Measurements from ENCODE around the gene CLVS2. TPM values are rescaled to one million over a fixed set of nuclear protein-coding genes. Genes with fewer than 3 reads are reported as not detected.

CLVS2 gene
- total RNA-seq, 1 donor from 2014 or later: not detected

- H3K4me3 ChIP-seq (ENCODE audit: low read depth, low read length): no peak overlapping the region
- TF ChIP-seq CTCF (conservative IDR thresholded peaks at IDR 0.05; ENCODE audit: low read depth, low read length): no peak
- no peak for DNase-seq (ENCODE audit: low read depth)
Measured at GRCh38 chr6:123116370-123116769, 120.3 kb downstream of the CLVS2 start.

GRCh38 chr6:123117145-123117908 lies 121.3 kb downstream of the CLVS2 start:
- no peak for DNase-seq (ENCODE audit: low read depth)
- no peak for TF ChIP-seq CTCF (conservative IDR thresholded peaks at IDR 0.05; ENCODE audit: low read depth, low read length)
- H3K4me3 ChIP-seq (ENCODE audit: low read depth, low read length): no peak overlapping the region

- DNase-seq (ENCODE audit: low read depth): no peak
- TF ChIP-seq CTCF (conservative IDR thresholded peaks at IDR 0.05; ENCODE audit: low read depth, low read length): no peak
- H3K4me3 ChIP-seq (ENCODE audit: low read depth, low read length): no peak overlapping the region
Measured at GRCh38 chr6:123118811-123119210, 122.8 kb downstream of the CLVS2 start.

Other genes starting within 250 kb of the CLVS2 start
- gene FABP7, start 216.5 kb upstream of the CLVS2 start, total RNA-seq: not detected in 2 replicates
- gene SMPDL3A, start 207.0 kb upstream of the CLVS2 start, total RNA-seq: 3.5 TPM in 2 replicates